GM19467 (cell line): ENCODE measurements around the gene U2AF1L4.
"Not testable (repeated sequence)": the region's sequence is repeated elsewhere in the genome, so short reads cannot be mapped to it uniquely, and the experiment has no call there.

ENCODE experiments used
- ATAC-seq: cut with Tn5 transposase; IDR thresholded peaks from one replicate; pipeline ENCODE4 v1.9.1; 2021; ENCODE audit warnings: mild to moderate bottlenecking, moderate library complexity; ENCODE audit not compliant: unreplicated experiment

The U2AF1L4 gene

GRCh38 chr19:35727956-35728706, 17.1 kb downstream of the U2AF1L4 start:
- ATAC-seq = no peak

- ATAC-seq = no peak
These were observed 17.9 kb downstream of the U2AF1L4 start for GRCh38 chr19:35727053-35727955.

- no peak for ATAC-seq
These were observed 19.9 kb downstream of the U2AF1L4 start for GRCh38 chr19:35725216-35725861.

GRCh38 chr19:35724560-35724959, 20.7 kb downstream of the U2AF1L4 start:
- no peak for ATAC-seq

- ATAC-seq = not testable (repeated sequence)
These were observed 21.1 kb downstream of the U2AF1L4 start for GRCh38 chr19:35724132-35724531.

GRCh38 chr19:35723671-35724070, 21.5 kb downstream of the U2AF1L4 start:
- no peak for ATAC-seq

DNA sequence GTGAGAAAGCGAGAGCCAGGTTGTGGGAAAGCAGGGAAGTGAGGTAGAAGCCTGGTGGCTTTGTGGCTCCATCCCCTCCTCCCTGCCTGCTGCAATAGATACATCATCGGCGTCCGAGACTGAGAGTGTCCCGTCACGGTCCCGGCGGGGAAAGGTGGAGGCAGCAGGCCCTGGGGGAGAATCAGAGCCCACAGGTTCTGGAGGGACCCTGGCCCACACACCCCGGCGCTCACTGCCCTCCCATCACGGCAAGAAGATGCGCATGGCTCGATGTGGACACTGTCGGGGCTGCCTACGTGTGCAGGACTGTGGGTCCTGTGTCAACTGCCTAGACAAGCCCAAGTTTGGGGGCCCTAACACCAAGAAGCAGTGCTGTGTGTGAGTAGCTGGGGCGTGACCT, 22.3 kb downstream of the U2AF1L4 start:
- no peak for ATAC-seq

GRCh38 chr19:35722461-35722860, 22.8 kb downstream of the U2AF1L4 start:
- no peak for ATAC-seq

DNA sequence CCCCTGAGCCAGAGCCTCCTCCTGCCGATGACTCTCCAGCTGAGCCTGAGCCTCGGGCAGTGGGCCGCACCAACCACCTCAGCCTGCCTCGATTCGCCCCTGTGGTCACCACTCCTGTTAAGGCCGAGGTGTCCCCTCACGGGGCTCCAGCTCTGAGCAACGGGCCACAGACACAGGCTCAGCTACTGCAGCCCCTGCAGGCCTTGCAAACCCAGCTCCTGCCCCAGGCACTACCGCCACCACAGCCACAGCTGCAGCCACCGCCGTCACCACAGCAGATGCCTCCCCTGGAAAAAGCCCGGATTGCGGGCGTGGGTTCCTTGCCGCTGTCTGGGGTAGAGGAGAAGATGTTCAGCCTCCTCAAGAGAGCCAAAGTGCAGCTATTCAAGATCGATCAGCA, 23.8 kb downstream of the U2AF1L4 start:
- ATAC-seq = no peak

DNA sequence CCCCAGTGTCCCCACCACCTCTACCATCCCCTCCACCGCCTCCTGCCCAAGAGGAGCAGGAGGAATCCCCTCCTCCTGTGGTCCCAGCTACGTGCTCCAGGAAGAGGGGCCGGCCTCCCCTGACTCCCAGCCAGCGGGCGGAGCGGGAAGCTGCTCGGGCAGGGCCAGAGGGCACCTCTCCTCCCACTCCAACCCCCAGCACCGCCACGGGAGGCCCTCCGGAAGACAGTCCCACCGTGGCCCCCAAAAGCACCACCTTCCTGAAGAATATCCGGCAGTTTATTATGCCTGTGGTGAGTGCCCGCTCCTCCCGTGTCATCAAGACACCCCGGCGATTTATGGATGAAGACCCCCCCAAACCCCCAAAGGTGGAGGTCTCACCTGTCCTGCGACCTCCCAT, 24.6 kb downstream of the U2AF1L4 start:
- no peak for ATAC-seq

DNA sequence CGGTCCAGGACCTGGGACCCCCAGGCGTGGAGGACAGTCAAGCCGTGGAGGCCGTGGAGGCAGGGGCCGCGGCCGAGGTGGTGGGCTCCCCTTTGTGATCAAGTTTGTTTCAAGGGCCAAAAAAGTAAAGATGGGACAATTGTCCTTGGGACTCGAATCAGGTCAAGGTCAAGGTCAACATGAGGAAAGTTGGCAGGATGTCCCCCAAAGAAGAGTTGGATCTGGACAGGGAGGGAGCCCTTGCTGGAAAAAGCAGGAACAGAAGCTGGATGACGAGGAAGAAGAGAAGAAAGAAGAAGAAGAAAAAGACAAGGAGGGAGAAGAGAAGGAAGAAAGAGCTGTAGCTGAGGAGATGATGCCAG, 25.1 kb downstream of the U2AF1L4 start:
- no peak for ATAC-seq

DNA sequence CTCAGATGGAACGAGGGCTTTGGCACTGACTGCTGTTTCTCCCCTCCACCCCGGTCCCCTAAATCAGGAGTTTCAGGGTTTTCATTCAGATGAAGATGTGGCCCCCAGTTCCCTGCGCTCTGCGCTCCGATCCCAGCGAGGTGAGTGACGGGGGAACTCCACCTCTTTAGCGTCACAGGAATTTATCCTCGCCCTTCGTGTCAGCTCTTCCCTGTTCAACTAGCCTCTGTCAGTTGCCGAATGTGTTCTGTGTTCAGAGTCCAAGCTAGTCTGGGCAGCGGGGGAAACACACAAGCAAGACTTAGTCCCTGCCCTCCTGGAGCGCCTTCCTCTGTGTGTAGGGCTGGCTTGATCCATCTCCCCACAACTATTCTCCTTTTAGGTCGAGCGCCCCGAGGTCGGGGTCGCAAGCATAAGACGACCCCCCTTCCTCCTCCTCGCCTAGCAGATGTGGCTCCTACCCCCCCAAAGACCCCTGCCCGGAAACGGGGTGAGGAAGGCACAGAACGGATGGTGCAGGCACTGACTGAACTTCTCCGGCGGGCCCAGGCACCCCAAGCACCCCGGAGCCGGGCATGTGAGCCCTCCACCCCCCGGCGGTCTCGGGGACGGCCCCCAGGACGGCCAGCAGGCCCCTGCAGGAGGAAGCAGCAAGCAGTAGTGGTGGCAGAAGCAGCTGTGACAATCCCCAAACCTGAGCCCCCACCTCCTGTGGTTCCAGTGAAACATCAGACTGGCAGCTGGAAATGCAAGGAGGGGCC, 25.6 kb downstream of the U2AF1L4 start:
- no peak for ATAC-seq

GRCh38 chr19:35718345-35719041, 26.7 kb downstream of the U2AF1L4 start:
- ATAC-seq = peak; percentile 4

GRCh38 chr19:35717665-35718344, 27.4 kb downstream of the U2AF1L4 start, which contains the start of gene KMT2B:
KMT2B (plus strand) TSS chr19:35718003; CDS start chr19:35718019, 16 bp downstream.
- ATAC-seq = no peak

- ATAC-seq = peak; percentile 56
These were observed 28.2 kb downstream of the U2AF1L4 start for GRCh38 chr19:35716801-35717664.

DNA sequence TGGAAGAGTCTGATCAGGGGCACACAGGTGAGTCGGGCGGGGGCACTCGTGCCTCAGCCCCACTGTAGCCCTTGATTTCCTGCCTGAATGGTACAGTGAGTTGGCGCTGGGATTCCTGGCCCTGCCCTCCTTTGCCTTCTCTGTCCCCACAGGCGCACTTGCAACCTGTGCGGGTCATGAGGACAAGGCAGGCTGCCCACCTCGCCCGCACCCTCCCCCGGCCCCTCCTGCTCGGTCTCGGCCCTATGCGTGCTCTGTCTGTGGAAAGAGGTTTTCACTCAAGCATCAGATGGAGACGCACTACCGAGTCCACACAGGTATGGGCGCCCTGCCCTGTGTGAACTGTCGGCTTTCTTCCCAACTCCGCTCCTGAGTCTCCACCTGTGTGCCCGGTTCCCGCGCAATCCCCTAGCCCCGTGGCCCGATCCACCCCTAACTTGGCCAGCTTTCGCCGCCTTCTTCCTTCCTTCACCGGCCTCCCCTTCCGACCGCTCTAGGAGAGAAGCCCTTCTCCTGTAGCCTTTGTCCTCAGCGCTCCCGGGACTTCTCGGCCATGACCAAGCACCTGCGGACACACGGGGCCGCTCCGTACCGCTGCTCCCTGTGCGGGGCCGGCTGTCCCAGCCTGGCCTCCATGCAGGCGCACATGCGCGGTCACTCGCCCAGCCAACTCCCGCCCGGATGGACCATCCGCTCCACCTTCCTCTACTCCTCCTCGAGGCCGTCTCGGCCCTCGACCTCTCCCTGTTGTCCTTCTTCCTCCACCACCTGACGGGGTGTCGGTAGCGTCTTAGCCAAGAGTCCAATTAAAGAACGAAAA, 29.0 kb downstream of the U2AF1L4 start:
- no peak for ATAC-seq

DNA sequence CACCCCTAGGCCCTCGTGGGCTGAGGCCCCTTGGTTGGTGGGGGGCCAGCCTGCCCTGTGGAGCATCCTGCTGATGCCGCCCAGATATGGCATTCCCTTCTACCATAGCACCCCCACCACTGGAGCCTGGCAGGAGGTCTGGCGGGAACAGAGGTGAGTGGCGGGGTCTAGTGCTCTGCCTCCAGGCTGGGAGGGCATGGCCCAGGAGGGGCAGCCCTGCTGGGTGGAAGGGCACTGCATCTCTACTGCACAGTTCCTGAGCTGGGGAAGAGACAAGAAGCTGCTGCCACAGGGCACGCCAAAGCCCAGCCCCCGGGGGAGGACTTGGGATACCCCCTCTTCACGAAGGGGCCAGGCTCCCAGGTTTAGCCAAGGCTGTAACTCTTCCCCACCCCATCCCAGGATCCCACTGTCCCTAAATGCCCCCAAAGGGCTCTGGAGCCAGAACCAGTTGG, 29.8 kb downstream of the U2AF1L4 start:
- no peak for ATAC-seq
